Endodermal cell (in vitro differentiated cells): ENCODE data around the gene NRXN3. TPM values are rescaled to one million over a fixed set of nuclear protein-coding genes. Genes with fewer than 3 reads are reported as not detected.

Experiments used
- DNase-seq: peaks from one replicate; pipeline ENCODE4 v3.0.0-alpha.2; 2017
- H3K27ac ChIP-seq: 2 replicates; pipeline ENCODE4 v1.5.1; 2013; ENCODE audit warnings: mild to moderate bottlenecking, low read depth, low read length, moderate library complexity
- H3K27me3 ChIP-seq: 2 replicates; pipeline ENCODE4 v1.6.1; 2013; ENCODE audit warnings: mild to moderate bottlenecking, low read length, moderate library complexity; ENCODE audit not compliant: insufficient read depth, control insufficient read depth, poor library complexity, severe bottlenecking
- H3K36me3 ChIP-seq: 2 replicates; pipeline ENCODE4 v1.7.0; 2013; ENCODE audit warnings: mild to moderate bottlenecking, low read length, moderate library complexity; ENCODE audit not compliant: control insufficient read depth, insufficient read depth
- H3K4me1 ChIP-seq: one replicate; pipeline ENCODE4 v1.7.0; 2013; ENCODE audit warnings: low read length; ENCODE audit not compliant: control insufficient read depth, insufficient read depth
- H3K4me3 ChIP-seq: 2 replicates; pipeline ENCODE4 v1.5.1; 2013; ENCODE audit warnings: mild to moderate bottlenecking, low read length, moderate library complexity
- H3K9ac ChIP-seq: 2 replicates; pipeline ENCODE4 v1.6.1; 2013; ENCODE audit warnings: mild to moderate bottlenecking, low read length, moderate library complexity; ENCODE audit not compliant: poor library complexity, severe bottlenecking; ENCODE audit errors: extremely low read depth
- H3K9me3 ChIP-seq: 2 replicates; pipeline ENCODE4 v1.6.1; 2013; ENCODE audit warnings: mild to moderate bottlenecking, low read length, moderate library complexity; ENCODE audit not compliant: control insufficient read depth
- H3K27ac Mint-ChIP-seq: 2 replicates; pipeline ENCODE4 v1.8.0; 2020; ENCODE audit warnings: mixed read lengths
- H3K27me3 Mint-ChIP-seq: 2 replicates; pipeline ENCODE4 v1.8.0; 2021; ENCODE audit warnings: mild to moderate bottlenecking, mixed read lengths; ENCODE audit not compliant: insufficient read depth
- H3K36me3 Mint-ChIP-seq: 2 replicates; pipeline ENCODE4 v1.8.0; 2020; ENCODE audit warnings: low read depth, mixed read lengths
- H3K4me1 Mint-ChIP-seq: 2 replicates; pipeline ENCODE4 v1.8.0; 2020; ENCODE audit warnings: mixed read lengths
- H3K4me3 Mint-ChIP-seq: 2 replicates; pipeline ENCODE4 v1.8.0; 2020; ENCODE audit warnings: mild to moderate bottlenecking, moderate library complexity, mixed read lengths
- H3K9me3 Mint-ChIP-seq: 2 replicates; pipeline ENCODE4 v1.8.0; 2020; ENCODE audit warnings: mild to moderate bottlenecking, mixed read lengths
- WGBS, 2 experiments: methylation state at CpG; one replicate each; pipeline versions ENCODE4 v1.1.5 to v1.1.7; 2013; ENCODE audit warnings: missing lambda C conversion rate in 2 of 2, mixed read lengths in 1 of 2; ENCODE audit not compliant: insufficient coverage in 1 of 2, insufficient read length in 1 of 2; 5-methylcytosine and 5-hydroxymethylcytosine counted together
- total RNA-seq, 2 donors: library from RNA; stranded (reverse); fragmentation: NEBNext Ultra II Directional in 1 of 2; extraction: Animal tissue kit (Norgen Biotek cat#: 25700) in 1 of 2; gene quantifications; 2 replicates in 1 of 2; 3 replicates in 1 of 2; pipeline ENCODE4 v1.2.1, GENCODE V29; 2021
- TF ChIP-seq, protein P1 (sequence below): fragments of 200-600 bp; sonication (generic); conservative IDR thresholded peaks from 2 replicates; pipeline ENCODE4 v1.5.0; 2021; ENCODE audit warnings: antibody characterized with exemption, mild to moderate bottlenecking

The NRXN3 gene
- total RNA-seq, 2 donors from 2014 or later: 20.9 to 21.4 TPM

DNA sequence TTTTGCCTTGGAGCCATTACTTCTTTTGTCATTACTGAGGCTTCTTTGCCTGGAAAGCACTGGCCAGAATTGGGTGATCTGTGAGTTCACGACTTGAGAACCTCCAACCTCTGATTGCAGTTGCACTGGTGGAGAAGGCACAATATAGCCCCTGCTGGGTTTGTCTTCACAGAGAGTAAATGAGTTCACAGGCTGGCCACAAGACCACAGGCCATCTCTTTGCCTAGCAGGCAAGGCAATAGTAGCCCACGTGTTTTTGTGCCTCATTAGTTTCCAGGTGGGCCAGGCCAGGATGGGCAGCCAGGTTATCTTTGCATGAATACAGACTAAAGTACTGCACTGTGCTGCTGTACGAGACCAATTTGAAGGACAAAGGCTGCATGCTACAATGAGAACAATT lies 468.8 kb downstream of the NRXN3 start:
- Mint-ChIP-seq H3K4me1 (peaks cover 22% of the 10 kb centered on the region), H3K4me3 (no peak overlapping the region), H3K27me3 (peaks cover 3% of the 10 kb centered on the region), H3K9me3 (no peaks in the 10 kb centered on the region), H3K27ac (no peak overlapping the region), H3K36me3 (no peaks in the 10 kb centered on the region)
- Histone ChIP-seq H3K27ac (no peak overlapping the region), H3K9ac (no peak overlapping the region), H3K9me3 (no peaks in the 10 kb centered on the region), H3K36me3 (no peaks in the 10 kb centered on the region), H3K4me3 (no peak overlapping the region), H3K4me1 (peaks cover 8% of the 10 kb centered on the region), H3K27me3 (no peaks in the 10 kb centered on the region)
- TF ChIP-seq, protein P1, sequence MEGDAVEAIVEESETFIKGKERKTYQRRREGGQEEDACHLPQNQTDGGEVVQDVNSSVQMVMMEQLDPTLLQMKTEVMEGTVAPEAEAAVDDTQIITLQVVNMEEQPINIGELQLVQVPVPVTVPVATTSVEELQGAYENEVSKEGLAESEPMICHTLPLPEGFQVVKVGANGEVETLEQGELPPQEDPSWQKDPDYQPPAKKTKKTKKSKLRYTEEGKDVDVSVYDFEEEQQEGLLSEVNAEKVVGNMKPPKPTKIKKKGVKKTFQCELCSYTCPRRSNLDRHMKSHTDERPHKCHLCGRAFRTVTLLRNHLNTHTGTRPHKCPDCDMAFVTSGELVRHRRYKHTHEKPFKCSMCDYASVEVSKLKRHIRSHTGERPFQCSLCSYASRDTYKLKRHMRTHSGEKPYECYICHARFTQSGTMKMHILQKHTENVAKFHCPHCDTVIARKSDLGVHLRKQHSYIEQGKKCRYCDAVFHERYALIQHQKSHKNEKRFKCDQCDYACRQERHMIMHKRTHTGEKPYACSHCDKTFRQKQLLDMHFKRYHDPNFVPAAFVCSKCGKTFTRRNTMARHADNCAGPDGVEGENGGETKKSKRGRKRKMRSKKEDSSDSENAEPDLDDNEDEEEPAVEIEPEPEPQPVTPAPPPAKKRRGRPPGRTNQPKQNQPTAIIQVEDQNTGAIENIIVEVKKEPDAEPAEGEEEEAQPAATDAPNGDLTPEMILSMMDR: no peak
- peak; percentile 50 for DNase-seq
- 59 to 65% methylated on average over 2 to 3 of the region's 3 CpGs for WGBS, 2 experiments

DNA sequence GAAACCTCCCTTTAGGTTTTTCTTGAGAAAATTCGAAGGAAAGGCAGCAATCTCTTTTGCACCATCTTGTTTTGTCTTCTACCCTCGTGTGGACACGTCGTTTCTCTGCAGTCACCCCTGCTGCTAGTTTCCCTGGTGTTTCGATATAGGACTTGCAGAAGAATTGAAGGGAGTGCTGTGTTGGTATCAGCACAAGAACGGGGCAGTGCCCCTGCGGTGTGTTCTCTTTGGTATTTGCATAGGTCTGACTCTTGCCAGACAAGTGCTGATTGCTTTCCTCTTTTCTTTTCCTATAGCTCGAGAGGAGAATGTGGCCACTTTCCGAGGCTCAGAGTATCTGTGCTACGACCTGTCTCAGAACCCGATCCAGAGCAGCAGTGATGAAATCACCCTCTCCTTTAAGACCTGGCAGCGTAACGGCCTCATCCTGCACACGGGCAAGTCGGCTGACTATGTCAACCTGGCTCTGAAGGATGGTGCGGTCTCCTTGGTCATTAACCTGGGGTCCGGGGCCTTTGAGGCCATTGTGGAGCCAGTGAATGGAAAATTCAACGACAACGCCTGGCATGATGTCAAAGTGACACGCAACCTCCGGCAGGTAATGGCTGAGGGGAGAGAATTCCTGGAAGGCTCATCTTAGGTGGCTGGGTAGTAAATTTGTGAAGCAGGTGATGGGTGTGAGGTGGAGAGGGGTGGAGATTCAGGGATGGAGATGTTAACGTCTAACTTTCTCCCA lies 474.8 kb downstream of the NRXN3 start:
- H3K9ac ChIP-seq: no peak overlapping the region
- no peak overlapping the region for H3K27ac Mint-ChIP-seq

DNA sequence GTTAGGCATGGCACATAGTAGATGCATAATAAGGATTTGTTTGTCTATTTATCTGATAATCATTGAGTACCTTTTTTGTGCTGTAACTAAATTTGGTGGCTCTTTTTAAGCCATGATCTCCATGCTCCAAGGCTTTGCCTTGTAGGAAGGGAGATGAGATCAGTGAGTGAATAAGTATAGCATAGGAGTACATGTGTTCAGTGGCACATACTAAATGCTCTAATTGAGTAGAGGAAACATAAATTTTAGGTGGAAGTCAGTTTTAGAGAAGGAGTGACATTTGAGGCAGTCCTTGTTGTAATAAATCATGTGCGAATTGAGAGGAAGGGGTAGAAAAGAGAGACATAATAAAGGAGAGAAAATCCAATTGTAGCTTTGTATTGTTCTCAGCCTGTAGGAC lies 482.6 kb downstream of the NRXN3 start:
- no peak overlapping the region for H3K4me3 Mint-ChIP-seq
- no peak overlapping the region for H3K4me3 ChIP-seq
- no peak for DNase-seq
- H3K27me3 ChIP-seq: no peaks in the 10 kb centered on the region
- H3K36me3 Mint-ChIP-seq: no peaks in the 10 kb centered on the region
- H3K36me3 ChIP-seq: no peaks in the 10 kb centered on the region
- H3K27me3 Mint-ChIP-seq: no peaks in the 10 kb centered on the region
- H3K27ac ChIP-seq: peak overlapping the region; percentile 42
- H3K9me3 ChIP-seq: no peaks in the 10 kb centered on the region
- no peak overlapping the region for H3K27ac Mint-ChIP-seq
- WGBS, 2 experiments: 92 to 100% methylated on average over 1 of the region's 1 CpG
- no peak overlapping the region for H3K9ac ChIP-seq
- H3K4me1 Mint-ChIP-seq: no peaks in the 10 kb centered on the region
- TF ChIP-seq, protein P1: no peak
- H3K4me1 ChIP-seq: no peaks in the 10 kb centered on the region
- no peaks in the 10 kb centered on the region for H3K9me3 Mint-ChIP-seq

More for the DNA sequence above, 474.8 kb downstream of the NRXN3 start:
- Mint-ChIP-seq H3K36me3 (no peaks in the 10 kb centered on the region), H3K9me3 (no peaks in the 10 kb centered on the region), H3K4me3 (no peak overlapping the region), H3K4me1 (peaks cover 6% of the 10 kb centered on the region), H3K27me3 (no peaks in the 10 kb centered on the region)
- 72 to 77% methylated on average over 16 to 22 of the region's 22 CpGs for WGBS, 2 experiments
- TF ChIP-seq, protein P1: no peak
- H3K4me3 ChIP-seq: no peak overlapping the region
- H3K9me3 ChIP-seq: no peaks in the 10 kb centered on the region
- H3K27me3 ChIP-seq: no peaks in the 10 kb centered on the region
- H3K4me1 ChIP-seq: no peaks in the 10 kb centered on the region
- DNase-seq: peak; percentile 66
- no peaks in the 10 kb centered on the region for H3K36me3 ChIP-seq
- no peak overlapping the region for H3K27ac ChIP-seq
